Peyer's patch (tissue), 4 donors: ENCODE measurements around the gene KLHL2.

ENCODE experiments used
- POLR2A ChIP-seq, 2 donors: fragments of 450-650 bp; IDR thresholded peaks; one replicate each; pipeline ENCODE4 v1.5.1; 2017; ENCODE audit warnings: antibody characterized with exemption in 2 of 2, mild to moderate bottlenecking in 2 of 2, moderate library complexity in 2 of 2
- TF ChIP-seq, protein P1 (sequence below), 6 experiments: fragments of 450-650 bp in 4 of 6; fragments of 200-600 bp in 2 of 6; sonication (generic) in 1 of 6; IDR thresholded peaks; one replicate each; pipeline ENCODE4 v1.5.1; 2017 to 2019; ENCODE audit warnings: antibody characterized with exemption in 6 of 6, mild to moderate bottlenecking in 3 of 6, moderate library complexity in 1 of 6

DNA sequence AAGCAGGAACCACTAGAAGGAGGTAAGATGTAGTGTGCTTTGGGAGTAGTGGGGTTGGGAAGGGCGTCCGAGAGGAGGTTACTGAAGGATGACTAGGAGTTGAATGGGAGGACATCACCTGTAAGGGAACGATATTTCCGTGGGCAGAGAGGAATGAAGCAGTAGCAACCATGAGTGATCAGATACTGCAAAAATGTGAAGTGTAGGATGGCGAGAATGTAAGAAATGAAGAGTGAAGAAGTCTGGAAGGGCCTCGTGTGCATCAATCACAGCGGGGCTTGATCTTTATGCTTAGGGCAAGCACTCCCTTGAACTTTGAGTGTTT, 120.7 kb downstream of the KLHL2 start:
- TF ChIP-seq, protein P1, sequence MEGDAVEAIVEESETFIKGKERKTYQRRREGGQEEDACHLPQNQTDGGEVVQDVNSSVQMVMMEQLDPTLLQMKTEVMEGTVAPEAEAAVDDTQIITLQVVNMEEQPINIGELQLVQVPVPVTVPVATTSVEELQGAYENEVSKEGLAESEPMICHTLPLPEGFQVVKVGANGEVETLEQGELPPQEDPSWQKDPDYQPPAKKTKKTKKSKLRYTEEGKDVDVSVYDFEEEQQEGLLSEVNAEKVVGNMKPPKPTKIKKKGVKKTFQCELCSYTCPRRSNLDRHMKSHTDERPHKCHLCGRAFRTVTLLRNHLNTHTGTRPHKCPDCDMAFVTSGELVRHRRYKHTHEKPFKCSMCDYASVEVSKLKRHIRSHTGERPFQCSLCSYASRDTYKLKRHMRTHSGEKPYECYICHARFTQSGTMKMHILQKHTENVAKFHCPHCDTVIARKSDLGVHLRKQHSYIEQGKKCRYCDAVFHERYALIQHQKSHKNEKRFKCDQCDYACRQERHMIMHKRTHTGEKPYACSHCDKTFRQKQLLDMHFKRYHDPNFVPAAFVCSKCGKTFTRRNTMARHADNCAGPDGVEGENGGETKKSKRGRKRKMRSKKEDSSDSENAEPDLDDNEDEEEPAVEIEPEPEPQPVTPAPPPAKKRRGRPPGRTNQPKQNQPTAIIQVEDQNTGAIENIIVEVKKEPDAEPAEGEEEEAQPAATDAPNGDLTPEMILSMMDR (IDR thresholded peaks at IDR 0.05) = no peak
- no peak for TF ChIP-seq POLR2A (IDR thresholded peaks at IDR 0.05)
